GM13976 (cell line): ENCODE results near the gene LRP1B.

Experiments used
- DNase-seq: peaks from one replicate; pipeline ENCODE4 v3.0.0; 2012; ENCODE audit warnings: low spot score
- CTCF ChIP-seq: IDR thresholded peaks from 2 replicates; pipeline ENCODE4 v1.5.1; 2012; ENCODE audit warnings: borderline replicate concordance, mild to moderate bottlenecking; ENCODE audit not compliant: insufficient read depth; ENCODE audit errors: extremely low read depth, missing control alignments, control extremely low read depth
- in situ Hi-C: fragments of 300-500 bp; cut with MboI; formaldehyde crosslinking; loops from one replicate; pipeline ENCODE4 v1.12.0; 2022; ENCODE audit warnings: low sequenced_read_pairs, mixed read lengths, inconsistent platforms; ENCODE audit not compliant: unreplicated experiment

LRP1B gene

GRCh38 chr2:141653184-141653583, 477.6 kb downstream of the LRP1B start:
- no peak for TF ChIP-seq CTCF

DNA sequence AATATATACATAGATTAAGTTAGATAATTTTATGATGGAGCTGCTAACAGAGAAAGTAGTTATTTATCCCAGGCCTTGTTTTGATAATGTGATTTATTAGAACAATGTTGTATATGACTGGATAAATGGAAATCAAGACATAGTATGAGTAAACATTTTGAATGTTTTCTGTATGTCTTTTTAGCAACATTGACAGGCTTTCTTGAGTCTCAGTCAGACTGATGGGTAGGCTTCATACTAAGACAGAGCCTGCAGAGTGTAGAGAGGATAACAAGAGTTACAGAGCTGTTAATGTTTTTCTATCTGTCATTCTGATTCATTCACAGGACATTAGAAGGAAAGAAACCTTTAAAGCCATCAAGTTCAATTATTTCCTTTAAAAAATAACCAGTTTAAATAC, 478.5 kb downstream of the LRP1B start:
- in situ Hi-C loops, result no loop called here
- TF ChIP-seq CTCF, result no peak
- DNase-seq, result no peak

More at GRCh38 chr2:141653184-141653583, 477.6 kb downstream of the LRP1B start:
- DNase-seq, result no peak
- in situ Hi-C loops, result no loop called here

GRCh38 chr2:141647353-141647752, 483.5 kb downstream of the LRP1B start:
- in situ Hi-C loops, result no loop called here
- no peak for TF ChIP-seq CTCF
- DNase-seq, result no peak

DNA sequence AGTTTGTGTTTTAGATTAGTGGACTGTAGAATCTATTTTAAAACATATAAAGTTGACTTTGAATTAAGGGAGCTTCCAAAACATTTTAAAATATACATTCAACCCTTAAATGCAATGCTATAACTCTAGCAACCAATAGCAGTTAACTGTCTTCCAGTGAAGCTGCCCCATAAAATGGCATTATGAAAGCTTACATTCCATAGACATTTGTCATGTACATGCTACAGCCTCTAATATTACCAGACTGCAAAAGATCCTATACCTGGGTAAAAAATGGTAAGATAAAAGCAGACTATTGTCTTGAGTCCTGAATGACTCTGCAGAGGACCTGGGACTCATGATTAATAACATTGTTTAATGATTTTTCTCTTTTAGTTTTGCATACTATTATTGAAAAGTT, 489.4 kb downstream of the LRP1B start:
- in situ Hi-C loops, result no loop called here
- TF ChIP-seq CTCF, result no peak
- no peak for DNase-seq

- DNase-seq, result no peak
- in situ Hi-C loops, result no loop called here
- TF ChIP-seq CTCF, result no peak
Measured at GRCh38 chr2:141639809-141640208, 491.0 kb downstream of the LRP1B start.

- no peak for DNase-seq
- TF ChIP-seq CTCF, result no peak
- in situ Hi-C loops, result no loop called here
Measured at GRCh38 chr2:141633132-141633531, 497.7 kb downstream of the LRP1B start.

- no peak for DNase-seq
- no peak for TF ChIP-seq CTCF
- in situ Hi-C loops, result no loop called here
Measured at GRCh38 chr2:141630407-141630930, 500.3 kb downstream of the LRP1B start.
